GM23338 (cell line): ENCODE measurements around the gene AADAT. TPM values are rescaled to one million over a fixed set of nuclear protein-coding genes. Genes with fewer than 3 reads are reported as not detected.

Experiments
- ATAC-seq: fragments of 200-7000 bp; cut with Tn5 transposase; 3 replicates; pipeline ENCODE4 v1.9.1; 2020
- DNase-seq: peaks from one replicate; pipeline ENCODE4 v3.0.0-alpha.2; 2015; ENCODE audit warnings: low spot score
- H2AFZ ChIP-seq: fragments of 200-600 bp; sonication (generic); 2 replicates; pipeline ENCODE4 v1.8.0; 2016; ENCODE audit warnings: antibody characterized with exemption, mild to moderate bottlenecking, moderate library complexity
- H3F3A ChIP-seq: fragments of 200-600 bp; sonication (generic); replicated peaks from 2 replicates; pipeline ENCODE4 v1.8.0; 2017; ENCODE audit warnings: antibody characterized with exemption, mixed run types, low read depth
- H3K27ac ChIP-seq: fragments of 200-600 bp; sonication (generic); 2 replicates; pipeline ENCODE4 v1.6.1; 2016; ENCODE audit warnings: low read depth
- H3K27me3 ChIP-seq: fragments of 200-600 bp; sonication (generic); 2 replicates; pipeline ENCODE4 v1.8.0; 2016; ENCODE audit warnings: mild to moderate bottlenecking, mixed run types, moderate library complexity; ENCODE audit not compliant: insufficient read depth
- H3K36me3 ChIP-seq: fragments of 200-600 bp; sonication (generic); 2 replicates; pipeline ENCODE4 v1.8.0; 2016; ENCODE audit warnings: mild to moderate bottlenecking; ENCODE audit not compliant: insufficient read depth
- H3K4me1 ChIP-seq: fragments of 200-600 bp; sonication (generic); 2 replicates; pipeline ENCODE4 v1.8.0; 2016; ENCODE audit warnings: mild to moderate bottlenecking, moderate library complexity; ENCODE audit not compliant: insufficient read depth
- H3K4me2 ChIP-seq: fragments of 200-600 bp; sonication (generic); 2 replicates; pipeline ENCODE4 v1.7.1; 2017; ENCODE audit warnings: mixed run types
- H3K4me3 ChIP-seq: fragments of 200-600 bp; sonication (generic); 2 replicates; pipeline ENCODE4 v1.6.1; 2016; ENCODE audit warnings: mixed run types
- H3K79me2 ChIP-seq: fragments of 200-600 bp; sonication (generic); replicated peaks from 2 replicates; pipeline ENCODE4 v1.8.0; 2017; ENCODE audit warnings: mild to moderate bottlenecking; ENCODE audit not compliant: insufficient read depth
- H3K9me2 ChIP-seq: fragments of 200-600 bp; sonication (generic); 2 replicates; pipeline ENCODE4 v1.8.0; 2017; ENCODE audit not compliant: insufficient read depth
- H4K20me1 ChIP-seq: fragments of 200-600 bp; sonication (generic); replicated peaks from 2 replicates; pipeline ENCODE4 v1.8.0; 2017; ENCODE audit warnings: mild to moderate bottlenecking; ENCODE audit not compliant: insufficient read depth
- H3K27ac Mint-ChIP-seq: 2 replicates; pipeline ENCODE4 v1.8.0; 2020; ENCODE audit warnings: inconsistent platforms, mild to moderate bottlenecking, moderate library complexity, mixed read lengths
- H3K27me3 Mint-ChIP-seq: 3 replicates; pipeline ENCODE4 v1.8.0; 2022; ENCODE audit warnings: low read depth, mild to moderate bottlenecking, moderate library complexity, mixed read lengths, inconsistent platforms; ENCODE audit not compliant: insufficient read depth, poor library complexity
- H3K36me3 Mint-ChIP-seq: 3 replicates; pipeline ENCODE4 v1.8.0; 2021; ENCODE audit warnings: low read depth, mild to moderate bottlenecking, inconsistent platforms, moderate library complexity, mixed read lengths
- H3K4me1 Mint-ChIP-seq: 3 replicates; pipeline ENCODE4 v1.8.0; 2020; ENCODE audit warnings: mild to moderate bottlenecking, inconsistent platforms, mixed read lengths
- H3K4me3 Mint-ChIP-seq: 3 replicates; pipeline ENCODE4 v1.8.0; 2021; ENCODE audit warnings: moderate library complexity, mild to moderate bottlenecking, inconsistent platforms, mixed read lengths
- H3K9me3 Mint-ChIP-seq: 3 replicates; pipeline ENCODE4 v1.8.0; 2020; ENCODE audit warnings: moderate library complexity, mild to moderate bottlenecking, inconsistent platforms, mixed read lengths
- CREB1 ChIP-seq: fragments of 250-450 bp; sonication (Bioruptor Pico); IDR thresholded peaks from 2 replicates; pipeline ENCODE4 v1.5.0; 2020; ENCODE audit warnings: low read depth, mild to moderate bottlenecking, moderate library complexity
- CTCF ChIP-seq, 2 experiments: fragments of 200-600 bp in 1 of 2; sonication (generic) in 1 of 2; conservative IDR thresholded peaks; 2 replicates each; pipeline versions ENCODE4 v1.5.1 to v1.6.1; 2016 to 2017; ENCODE audit warnings: antibody characterized with exemption in 2 of 2, low read depth in 2 of 2, mild to moderate bottlenecking in 2 of 2, moderate library complexity in 1 of 2
- ETS1 ChIP-seq: IDR thresholded peaks from 2 replicates; pipeline ENCODE4 v1.6.1; 2016; ENCODE audit warnings: antibody characterized with exemption
- EZH2phosphoT487 ChIP-seq: fragments of 200-600 bp; sonication (generic); IDR thresholded peaks from one replicate; pipeline ENCODE4 v1.8.1; 2018; ENCODE audit warnings: antibody characterized with exemption; ENCODE audit not compliant: unreplicated experiment
- NANOG ChIP-seq: IDR thresholded peaks from 2 replicates; pipeline ENCODE4 v1.6.1; 2016; ENCODE audit warnings: antibody characterized with exemption, borderline replicate concordance
- POLR2AphosphoS5 ChIP-seq: IDR thresholded peaks from 2 replicates; pipeline ENCODE4 v1.6.1; 2016; ENCODE audit warnings: antibody characterized with exemption, low read depth
- STAT1 ChIP-seq: IDR thresholded peaks from one replicate; pipeline ENCODE4 v1.6.1; 2016; ENCODE audit warnings: antibody characterized with exemption; ENCODE audit not compliant: unreplicated experiment
- ZNF114 ChIP-seq: fragments of 250-450 bp; sonication (Bioruptor Pico); IDR thresholded peaks from 2 replicates; pipeline ENCODE4 v1.5.0; 2020; ENCODE audit warnings: mild to moderate bottlenecking, moderate library complexity
- polyA plus RNA-seq: library from polyadenylated mRNA; unstranded; fragments of >200 nt; fragmentation: Nextera tagmentation; extraction: Ambion mirVana; gene quantifications from 2 replicates; pipeline ENCODE4 v1.2.1, GENCODE V29; 2016
- total RNA-seq: library from RNA; depleted of rRNA; stranded (reverse); fragments of >200 nt; shearing (Covaris generic); gene quantifications from 2 replicates; pipeline ENCODE4 v1.2.3, GENCODE V29; 2014

Gene AADAT
- total and polyA plus RNA-seq, 2 experiments from 2014 or later = 6.9 to 7.0 TPM

GRCh38 chr4:170138580-170139194, 48.9 kb upstream of the AADAT start:
- H3K4me1 Mint-ChIP-seq = 0 out of 3 replicates have a peak, but pooled peaks cover 2% of the 10 kb centered on the region
- Histone ChIP-seq H3K79me2 (no peaks in the 10 kb centered on the region), H3F3A (no peaks in the 10 kb centered on the region), H3K4me3 (no peak overlapping the region), H3K4me1 (0 out of 2 replicates have a peak, but pooled peaks cover 6% of the 10 kb centered on the region), H3K36me3 (no peaks in the 10 kb centered on the region), H3K9me2 (0 out of 2 replicates have a peak, but pooled peaks cover 3% of the 10 kb centered on the region), H3K27ac (no peak overlapping the region), H3K4me2 (no peak overlapping the region), H2AFZ (no peak overlapping the region), H4K20me1 (no peaks in the 10 kb centered on the region), H3K27me3 (no peaks in the 10 kb centered on the region)
- no peak overlapping the region for H3K27ac Mint-ChIP-seq
- peaks cover 17% of the 10 kb centered on the region for H3K9me3 Mint-ChIP-seq
- peaks cover 7% of the 10 kb centered on the region for H3K36me3 Mint-ChIP-seq
- peaks cover 5% of the 10 kb centered on the region for H3K27me3 Mint-ChIP-seq
- peak; percentile 90 for DNase-seq
- TF ChIP-seq CREB1 (CRISPR knock-in tag) (peak; percentile 36; the same call in 1 of the 2 replicates), CTCF (conservative IDR thresholded peaks at IDR 0.05; ENCODE audit: low read depth in 2 of 2) (peak; percentile 72 to 98), EZH2phosphoT487 (no peak)
- ATAC-seq = peak; percentile 96
- H3K4me3 Mint-ChIP-seq = no peak overlapping the region

GRCh38 chr4:170137927-170138326, 48.2 kb upstream of the AADAT start:
- Histone ChIP-seq H3K27me3 (no peaks in the 10 kb centered on the region), H3K79me2 (no peaks in the 10 kb centered on the region), H3K4me1 (0 out of 2 replicates have a peak, but pooled peaks cover 6% of the 10 kb centered on the region), H3K9me2 (0 out of 2 replicates have a peak, but pooled peaks cover 3% of the 10 kb centered on the region), H2AFZ (0 out of 2 replicates have a peak overlapping the region, but pooled peaks have one; percentile 24), H3K36me3 (no peaks in the 10 kb centered on the region), H3F3A (no peaks in the 10 kb centered on the region), H3K27ac (no peak overlapping the region), H3K4me3 (no peak overlapping the region), H3K4me2 (no peak overlapping the region), H4K20me1 (no peaks in the 10 kb centered on the region)
- no peak for TF ChIP-seq STAT1
- TF ChIP-seq ETS1 = no peak
- ATAC-seq = no peak
- Mint-ChIP-seq H3K27ac (no peak overlapping the region), H3K9me3 (peaks cover 25% of the 10 kb centered on the region), H3K36me3 (peaks cover 14% of the 10 kb centered on the region), H3K27me3 (peaks cover 5% of the 10 kb centered on the region), H3K4me3 (no peak overlapping the region), H3K4me1 (0 out of 3 replicates have a peak, but pooled peaks cover 2% of the 10 kb centered on the region)
- no peak for DNase-seq

GRCh38 chr4:170137466-170137865, 47.7 kb upstream of the AADAT start:
- no peak overlapping the region for H2AFZ ChIP-seq
- H3K4me2 ChIP-seq = no peak overlapping the region
- H4K20me1 ChIP-seq = no peaks in the 10 kb centered on the region
- H3K27ac ChIP-seq = no peak overlapping the region
- no peaks in the 10 kb centered on the region for H3F3A ChIP-seq
- Mint-ChIP-seq H3K9me3 (peaks cover 29% of the 10 kb centered on the region), H3K27me3 (peaks cover 5% of the 10 kb centered on the region), H3K4me1 (0 out of 3 replicates have a peak, but pooled peaks cover 2% of the 10 kb centered on the region), H3K4me3 (no peak overlapping the region), H3K36me3 (peaks cover 18% of the 10 kb centered on the region), H3K27ac (no peak overlapping the region)
- 0 out of 2 replicates have a peak, but pooled peaks cover 6% of the 10 kb centered on the region for H3K4me1 ChIP-seq
- H3K79me2 ChIP-seq = no peaks in the 10 kb centered on the region
- no peak for DNase-seq
- ATAC-seq = no peak
- no peaks in the 10 kb centered on the region for H3K27me3 ChIP-seq
- no peak overlapping the region for H3K4me3 ChIP-seq
- H3K36me3 ChIP-seq = no peaks in the 10 kb centered on the region
- 0 out of 2 replicates have a peak, but pooled peaks cover 3% of the 10 kb centered on the region for H3K9me2 ChIP-seq
- TF ChIP-seq ZNF114 = no peak
- no peak for TF ChIP-seq POLR2AphosphoS5
- TF ChIP-seq NANOG = no peak
- TF ChIP-seq CTCF (conservative IDR thresholded peaks at IDR 0.05; ENCODE audit: low read depth in 2 of 2) = no peak
- no peak for TF ChIP-seq ETS1
